Epithelial cell of esophagus (primary cell): Measurements from ENCODE around the gene PACSIN2.

Experiments
- DNase-seq: peaks from one replicate; pipeline ENCODE4 v3.0.0; 2010; ENCODE audit warnings: low read depth
- H3K4me3 ChIP-seq: 2 replicates; pipeline ENCODE4 v1.5.1; 2011; ENCODE audit warnings: mild to moderate bottlenecking, low read length, control low read depth
- CTCF ChIP-seq: IDR thresholded peaks from 2 replicates; pipeline ENCODE4 v1.5.1; 2011; ENCODE audit warnings: low read depth, mild to moderate bottlenecking, low read length, control low read depth, inconsistent platforms; ENCODE audit not compliant: insufficient read depth; ENCODE audit errors: missing control alignments

Gene PACSIN2

GRCh38 chr22:42863349-42863961 lies 151.5 kb downstream of the PACSIN2 start:
- peak; percentile 82 for DNase-seq
- no peak for TF ChIP-seq CTCF

GRCh38 chr22:42862045-42862734 lies 152.8 kb downstream of the PACSIN2 start:
- no peak for TF ChIP-seq CTCF
- peak; percentile 79 for DNase-seq
- H3K4me3 ChIP-seq, result no peak overlapping the region

More at GRCh38 chr22:42863349-42863961, 151.5 kb downstream of the PACSIN2 start:
- H3K4me3 ChIP-seq, result no peak overlapping the region

- TF ChIP-seq CTCF, result no peak
- no peak for DNase-seq
- no peak overlapping the region for H3K4me3 ChIP-seq
Observed at GRCh38 chr22:42860968-42861367, 154.0 kb downstream of the PACSIN2 start.

GRCh38 chr22:42857845-42858481 lies 157.0 kb downstream of the PACSIN2 start:
- no peak for TF ChIP-seq CTCF
- DNase-seq, result no peak
- no peak overlapping the region for H3K4me3 ChIP-seq

- peak; percentile 95 for DNase-seq
- TF ChIP-seq CTCF, result no peak
- H3K4me3 ChIP-seq, result peak within 1 kb of the TSS; percentile 51
Observed at GRCh38 chr22:42856865-42857704, 157.9 kb downstream of the PACSIN2 start, which contains the start of gene ARFGAP3. ARFGAP3 (minus strand) TSS chr22:42857273; CDS start chr22:42857182, 91 bp downstream.

- peak overlapping the region; percentile 51 for H3K4me3 ChIP-seq
- DNase-seq, result peak; percentile 13
- TF ChIP-seq CTCF, result no peak
Observed at GRCh38 chr22:42856179-42856864, 158.6 kb downstream of the PACSIN2 start.
